GM19023 (cell line): ENCODE data around the gene RRP9.

Experiments used
- ATAC-seq: cut with Tn5 transposase; IDR thresholded peaks from one replicate; pipeline ENCODE4 v1.9.1; 2021; ENCODE audit warnings: mild to moderate bottlenecking, moderate library complexity; ENCODE audit not compliant: unreplicated experiment

Gene RRP9

GRCh38 chr3:51971350-51971749, 29.6 kb upstream of the RRP9 start:
- no peak for ATAC-seq

DNA sequence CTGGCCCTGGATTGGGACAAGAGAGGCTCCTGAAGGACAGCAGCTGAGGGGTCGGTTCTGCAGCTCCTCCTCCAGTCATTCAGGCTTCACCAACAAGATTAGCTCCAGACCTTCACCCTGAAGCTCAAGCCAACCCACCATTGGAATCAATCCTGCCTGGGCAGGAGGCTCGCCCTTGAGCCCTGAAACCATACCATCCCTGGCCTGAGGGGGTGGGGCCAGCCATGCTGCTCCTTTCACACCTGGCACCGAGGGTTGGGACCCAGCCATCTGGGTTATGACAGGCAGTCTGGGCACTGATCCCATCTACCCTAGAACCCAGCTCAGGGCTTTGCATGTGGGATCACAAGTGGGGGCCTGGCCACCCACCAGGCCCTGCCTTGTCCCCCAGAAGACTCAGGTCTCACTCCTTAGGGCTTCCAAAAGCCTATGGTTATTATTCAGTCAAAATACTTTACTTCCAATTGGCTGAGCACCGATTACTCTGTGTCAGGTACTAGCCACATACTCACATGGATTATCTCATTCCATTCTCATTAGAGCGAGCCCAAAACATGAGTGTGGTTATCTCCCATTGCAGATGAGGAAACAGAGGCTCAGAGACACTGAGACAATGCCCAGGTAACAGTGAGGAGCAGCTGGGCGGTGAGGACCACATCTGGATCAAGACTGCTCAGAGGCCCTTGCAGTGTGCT, 29.0 kb upstream of the RRP9 start:
- ATAC-seq: no peak

DNA sequence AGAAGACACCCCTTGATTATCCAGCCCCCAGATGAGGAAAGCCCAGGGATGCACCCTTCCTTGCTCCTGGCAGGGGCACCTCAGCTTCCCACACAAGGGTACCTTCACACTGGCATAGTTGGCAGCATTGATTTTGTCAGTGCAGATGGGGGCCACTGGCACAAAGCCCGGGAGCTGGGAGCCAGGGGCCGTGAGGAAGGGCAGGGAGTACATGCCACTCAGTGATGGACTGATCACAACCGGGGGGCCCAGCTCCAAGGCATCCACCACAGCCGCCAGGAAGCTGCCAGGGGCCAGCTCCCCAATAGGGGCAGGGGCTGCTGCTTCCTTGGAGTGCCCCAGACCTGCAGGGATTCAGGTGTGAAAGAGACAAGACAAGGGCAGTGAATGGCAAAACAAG, 28.1 kb upstream of the RRP9 start:
- ATAC-seq: no peak

DNA sequence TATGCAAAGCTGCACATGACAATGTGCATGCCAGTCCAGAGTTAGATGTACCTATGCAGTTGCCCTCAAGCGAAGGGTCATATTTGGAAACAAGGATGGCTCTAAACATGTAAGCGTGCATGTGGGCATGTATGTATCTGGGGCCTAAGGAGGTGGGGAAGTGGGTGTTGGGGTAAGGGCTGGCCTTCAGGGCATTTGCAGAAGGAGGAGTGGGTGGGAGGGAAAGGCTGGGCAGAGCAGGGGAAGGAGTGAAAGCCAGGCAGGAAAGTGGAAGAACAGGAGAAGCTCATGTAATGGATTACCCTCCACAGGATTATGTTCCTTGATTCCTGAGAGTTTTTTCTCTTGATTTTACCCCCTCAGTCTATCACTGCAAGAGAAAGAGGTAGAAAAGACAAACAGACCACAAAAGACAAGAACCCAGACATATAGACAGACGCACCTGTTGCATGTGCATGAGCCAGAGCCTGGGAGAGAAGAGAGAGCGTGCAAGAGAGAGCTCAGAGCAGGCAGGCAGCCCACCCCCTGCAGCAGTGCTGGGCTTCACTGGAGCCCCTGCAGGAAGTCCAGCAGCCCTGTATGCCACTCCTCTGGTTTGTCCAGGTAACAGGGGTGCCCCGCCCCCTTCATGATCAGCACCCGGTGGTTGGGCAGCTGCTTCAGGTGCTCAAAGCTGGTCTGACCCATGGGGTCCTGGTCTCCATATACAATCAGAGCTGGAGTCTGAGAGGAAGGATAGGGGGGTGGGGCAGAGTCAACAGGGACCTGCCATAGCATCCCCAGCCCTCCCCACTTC, 27.4 kb upstream of the RRP9 start:
- no peak for ATAC-seq

- ATAC-seq: no peak
These were observed 26.6 kb upstream of the RRP9 start for GRCh38 chr3:51968170-51968775.

DNA sequence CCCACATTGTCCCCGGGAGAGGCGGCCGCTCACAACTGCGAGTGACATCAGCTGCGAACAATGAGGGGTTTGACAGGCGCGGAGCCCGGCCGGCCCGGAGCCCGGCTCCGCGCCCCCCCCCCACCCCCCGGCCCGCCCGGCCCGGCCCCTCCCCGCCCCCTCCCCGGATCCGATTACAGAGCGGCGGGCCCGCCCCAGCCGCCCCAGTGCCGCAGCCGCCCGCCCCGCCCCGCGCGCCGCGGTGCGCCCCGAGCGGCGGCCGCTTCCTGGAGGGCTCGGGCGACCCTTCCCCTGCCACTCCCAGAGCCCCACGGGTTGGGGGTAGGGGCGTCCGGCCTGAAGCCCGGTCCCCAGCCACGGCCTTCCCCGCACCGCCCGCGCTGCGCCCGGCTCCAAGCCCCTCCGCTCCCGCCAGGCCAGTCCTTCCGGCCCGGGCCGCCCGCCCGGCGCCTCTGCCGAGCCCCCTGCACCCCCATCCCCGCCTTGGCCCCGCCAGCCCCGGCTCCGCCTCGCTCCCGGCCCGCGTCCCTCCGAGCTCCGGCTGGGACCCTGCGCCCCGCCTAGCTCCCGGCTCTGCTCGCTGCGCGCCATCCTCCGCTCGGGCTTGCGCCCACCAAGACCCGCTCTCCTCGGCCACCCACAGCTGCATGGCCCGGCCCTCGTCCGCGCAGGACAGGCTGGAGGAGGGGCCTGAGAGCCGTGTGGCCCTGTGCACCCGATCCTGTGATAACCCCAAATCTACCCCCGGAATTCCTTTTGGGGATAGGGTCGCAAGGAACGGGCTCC, 25.9 kb upstream of the RRP9 start, which contains the start of gene PCBP4:
Gene PCBP4 (minus strand): TSS at position 71 of the 786 bp plus-strand sequence. CDS start 6,214 bp downstream, outside the sequence.
- peak; percentile 58 for ATAC-seq

- no peak for ATAC-seq
These were observed 25.2 kb upstream of the RRP9 start for GRCh38 chr3:51966922-51967383.

DNA sequence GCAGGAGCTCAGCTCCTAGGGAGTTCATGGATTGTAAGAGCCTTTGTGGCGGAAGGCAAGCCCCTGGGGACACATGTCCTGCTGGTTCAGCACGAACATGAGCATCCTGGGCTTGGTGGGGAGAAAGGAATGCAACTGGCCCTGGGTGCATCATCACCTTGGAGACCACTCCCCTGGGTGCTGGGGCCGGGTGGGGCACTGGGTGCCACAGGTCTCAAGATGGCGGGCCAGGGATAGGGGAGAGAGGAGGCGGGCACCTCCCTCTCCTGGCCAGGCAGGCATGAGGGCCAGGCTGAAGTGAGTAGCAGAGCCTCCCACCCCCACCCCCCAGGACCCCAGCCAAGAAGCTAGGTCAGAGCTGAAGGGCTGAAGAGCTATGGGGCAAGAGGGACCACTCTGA, 24.8 kb upstream of the RRP9 start:
- no peak for ATAC-seq

DNA sequence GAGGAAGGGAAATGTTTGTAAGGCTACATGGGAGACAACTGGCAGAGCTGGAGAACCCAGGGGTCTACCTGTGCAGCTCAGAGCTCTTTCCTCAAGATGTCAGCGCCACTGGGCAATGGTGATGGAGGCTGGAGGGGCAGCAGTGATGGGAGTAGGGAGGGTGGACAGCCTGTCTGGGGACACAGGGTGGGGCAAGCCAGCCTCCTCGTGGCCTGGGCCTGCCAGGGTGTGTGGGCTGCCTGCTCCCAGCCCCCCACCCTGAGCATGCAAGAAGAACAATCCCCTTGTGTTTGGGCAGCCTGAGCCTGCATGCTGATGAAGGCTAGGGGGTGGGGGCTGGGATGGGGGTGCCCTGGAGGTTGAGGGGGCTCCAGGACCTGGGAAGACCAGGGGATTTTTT, 24.3 kb upstream of the RRP9 start:
- ATAC-seq: no peak

GRCh38 chr3:51964521-51964920, 22.8 kb upstream of the RRP9 start:
- no peak for ATAC-seq

GRCh38 chr3:51963951-51964451, 22.3 kb upstream of the RRP9 start:
- no peak for ATAC-seq

DNA sequence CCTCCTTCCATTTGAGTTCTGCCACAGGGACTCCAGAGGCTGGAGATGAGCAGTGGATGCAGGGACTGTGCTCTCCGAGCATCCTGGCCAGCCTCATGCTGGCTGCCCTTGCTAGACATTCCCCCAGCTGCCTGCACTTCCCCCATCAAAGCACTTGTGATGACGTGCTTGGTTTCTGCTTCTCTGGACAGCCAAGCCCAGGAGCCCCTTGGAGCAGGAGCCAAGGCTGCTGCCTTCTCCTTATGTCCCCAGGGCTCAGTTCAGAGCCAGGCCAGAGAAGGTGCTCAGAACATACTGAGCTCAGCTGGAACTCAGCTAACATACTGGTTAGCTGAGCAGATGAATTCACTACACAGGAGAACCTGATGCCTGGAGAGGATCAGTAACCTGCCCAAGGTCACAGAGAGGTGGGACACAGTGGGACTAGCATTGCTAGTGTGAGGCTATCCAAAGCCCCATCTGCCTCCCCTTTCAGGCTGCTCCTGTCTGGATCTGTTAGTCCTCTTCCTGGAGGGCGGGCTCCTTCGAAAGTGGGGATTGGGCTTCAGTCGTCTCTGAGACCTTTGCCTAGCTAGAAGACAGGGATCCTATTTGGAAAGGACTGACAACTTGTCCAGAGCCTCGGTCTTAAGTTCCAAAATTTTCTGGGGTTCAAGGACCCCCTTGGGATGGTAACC, 21.3 kb upstream of the RRP9 start:
- no peak for ATAC-seq

GRCh38 chr3:51961602-51962569, 20.2 kb upstream of the RRP9 start:
- no peak for ATAC-seq

GRCh38 chr3:51961011-51961410, 19.3 kb upstream of the RRP9 start:
- ATAC-seq: no peak

DNA sequence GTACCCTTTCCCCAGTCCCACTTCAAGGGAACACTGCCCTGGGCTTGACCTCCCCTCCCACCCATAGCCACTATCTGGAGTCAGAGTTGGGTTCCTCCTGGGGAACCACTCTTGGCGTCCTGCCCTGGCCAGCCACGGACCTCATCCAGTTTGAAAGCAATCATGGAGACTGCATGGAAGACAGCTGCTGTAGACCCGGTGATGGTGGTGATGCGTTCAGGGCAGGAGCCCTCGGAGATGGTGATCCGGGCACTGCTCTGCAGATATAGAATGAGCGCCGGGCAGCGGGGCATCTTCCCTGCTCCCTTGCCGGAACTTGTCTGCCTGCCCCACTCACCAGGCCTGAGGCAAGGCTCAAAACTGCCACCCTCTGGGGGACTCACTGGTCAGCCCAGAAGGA, 18.7 kb upstream of the RRP9 start:
- ATAC-seq: no peak

GRCh38 chr3:51959651-51960050, 17.9 kb upstream of the RRP9 start:
- ATAC-seq: no peak

- no peak for ATAC-seq
These were observed 17.2 kb upstream of the RRP9 start for GRCh38 chr3:51958603-51959521.
